ENCODE data around the gene SERPINF2. TPM values are rescaled to one million over a fixed set of nuclear protein-coding genes. Genes with fewer than 3 reads are reported as not detected.
"Not testable (repeated sequence)": the region's sequence is repeated elsewhere in the genome, so short reads cannot be mapped to it uniquely, and the experiment has no call there.

SERPINF2 gene
- total RNA-seq, 1 experiment from 2014 or later, result not detected

DNA sequence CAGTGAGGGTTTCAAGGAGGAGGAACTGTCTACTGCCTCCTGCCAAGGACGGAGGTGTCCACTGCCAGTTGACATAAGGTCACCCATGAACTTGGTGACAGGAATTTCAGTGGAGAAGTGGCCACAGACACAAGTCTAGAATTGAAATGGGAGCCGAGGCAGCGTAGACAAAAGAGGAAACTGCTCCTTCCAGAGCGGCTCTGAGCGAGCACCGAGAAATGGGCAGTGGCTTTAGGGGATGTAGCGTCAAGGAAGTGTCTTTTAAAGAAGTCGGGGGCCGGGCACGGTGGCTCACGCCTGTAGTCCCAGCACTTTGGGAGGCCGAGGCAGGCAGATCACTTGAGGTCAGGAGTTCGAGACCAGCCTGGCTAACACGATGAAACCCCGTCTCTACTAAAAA, 16.1 kb downstream of the SERPINF2 start:
- Histone ChIP-seq H3K9me3 (replicated peaks) (no peaks in the 10 kb centered on the region), H3K27me3 (no peaks in the 10 kb centered on the region), H3K4me3 (no peak overlapping the region), H3K4me1 (peaks cover 4% of the 10 kb centered on the region), H3K27ac (no peak overlapping the region), H3K36me3 (no peaks in the 10 kb centered on the region)
- no peak for DNase-seq

- no peaks in the 10 kb centered on the region for H3K36me3 ChIP-seq
- no peak overlapping the region for H3K4me3 ChIP-seq
- H3K27me3 ChIP-seq, result no peaks in the 10 kb centered on the region
- H3K9me3 ChIP-seq (replicated peaks), result no peaks in the 10 kb centered on the region
- no peak for DNase-seq
- no peak overlapping the region for H3K27ac ChIP-seq
- H3K4me1 ChIP-seq, result peaks cover 9% of the 10 kb centered on the region
Observed at GRCh38 chr17:1759529-1759928, 16.9 kb downstream of the SERPINF2 start.

GRCh38 chr17:1762233-1762900, 19.7 kb downstream of the SERPINF2 start:
- peak; percentile 84 for DNase-seq
- no peaks in the 10 kb centered on the region for H3K27me3 ChIP-seq
- no peaks in the 10 kb centered on the region for H3K9me3 ChIP-seq (replicated peaks)
- peak overlapping the region; percentile 62 for H3K4me3 ChIP-seq
- peak overlapping the region; percentile 90 for H3K27ac ChIP-seq
- H3K4me1 ChIP-seq, result peaks cover 10% of the 10 kb centered on the region
- no peaks in the 10 kb centered on the region; the same call in 1 of the 2 replicates for H3K36me3 ChIP-seq

DNA sequence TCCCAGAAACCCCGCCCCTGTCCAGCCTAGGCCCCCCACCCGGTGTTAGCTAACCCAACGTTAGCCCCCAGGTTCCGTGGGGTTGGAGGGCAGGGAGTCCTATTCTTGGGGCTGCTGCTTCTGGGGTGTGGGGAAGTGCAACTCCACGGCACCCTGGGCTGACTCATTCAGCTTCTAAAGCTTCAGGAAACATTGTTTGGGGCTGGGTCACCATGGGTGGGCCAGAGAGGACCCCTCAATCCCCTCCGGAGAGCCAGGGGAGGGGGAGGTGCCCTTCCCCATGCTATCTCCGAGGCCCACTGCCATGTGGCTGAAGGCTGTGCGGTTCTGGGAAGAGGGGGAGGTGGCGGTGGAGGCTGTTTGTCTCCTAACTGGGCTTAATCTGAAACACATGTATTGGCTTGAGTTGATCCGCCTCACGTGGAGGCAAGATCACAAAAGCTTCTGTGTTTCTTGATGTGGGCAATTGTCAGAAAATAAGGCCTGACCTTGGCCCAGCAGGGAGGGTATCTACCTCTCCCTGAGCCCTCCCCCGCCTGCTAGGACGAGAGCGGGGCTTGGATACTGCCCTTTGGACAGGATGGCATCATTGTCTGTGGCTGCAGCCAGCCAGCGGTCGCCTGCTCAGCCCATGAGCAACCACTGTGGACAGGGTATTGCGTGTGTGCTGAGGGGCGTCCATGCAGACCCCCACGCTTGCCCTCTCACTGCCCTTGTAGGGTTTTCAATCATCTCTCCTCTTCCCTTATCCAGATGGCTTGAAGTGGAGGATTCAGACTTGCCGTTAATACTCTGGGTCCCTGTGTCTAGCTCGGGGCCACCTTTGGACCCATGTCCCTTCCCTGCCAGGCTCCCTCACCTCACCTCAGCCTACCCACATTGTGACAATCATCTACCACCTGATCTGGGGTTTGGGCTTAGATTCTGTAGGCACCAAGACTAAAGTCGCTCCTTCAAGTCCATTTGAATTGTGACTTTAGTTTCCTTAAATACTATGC, 20.5 kb downstream of the SERPINF2 start:
- H3K36me3 ChIP-seq, result no peaks in the 10 kb centered on the region; the same call in 1 of the 2 replicates
- peak overlapping the region; percentile 90 for H3K27ac ChIP-seq
- no peaks in the 10 kb centered on the region for H3K9me3 ChIP-seq (replicated peaks)
- H3K4me3 ChIP-seq, result peak overlapping the region; percentile 62
- peak; percentile 62 to 67 for DNase-seq
- no peaks in the 10 kb centered on the region for H3K27me3 ChIP-seq
- peaks cover 10% of the 10 kb centered on the region for H3K4me1 ChIP-seq

DNA sequence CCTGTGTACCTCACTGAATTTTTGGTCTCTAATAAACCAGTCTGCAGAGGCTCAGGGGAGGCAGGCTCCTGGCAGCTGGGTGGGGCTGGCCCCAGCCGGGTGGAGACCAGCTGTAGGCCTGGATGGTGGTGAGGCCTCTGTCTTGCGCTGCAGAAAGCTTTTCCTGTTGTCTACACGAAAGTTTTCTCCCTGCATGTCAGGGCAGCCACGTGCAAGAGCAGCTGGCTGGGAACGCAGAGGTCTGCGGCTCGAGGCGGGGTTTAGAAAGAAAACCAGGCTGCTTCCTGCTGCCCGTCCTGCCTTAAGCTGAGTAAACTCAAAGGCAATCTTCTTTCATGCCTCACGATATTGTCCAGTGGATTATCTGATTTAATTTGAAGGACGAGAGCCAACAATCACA, 21.6 kb downstream of the SERPINF2 start:
- DNase-seq, result peak; percentile 69 to 75
- Histone ChIP-seq H3K4me1 (peaks cover 10% of the 10 kb centered on the region), H3K4me3 (no peak overlapping the region), H3K36me3 (no peaks in the 10 kb centered on the region; the same call in 1 of the 2 replicates), H3K9me3 (replicated peaks) (no peaks in the 10 kb centered on the region), H3K27ac (peak overlapping the region; percentile 90; the same call in 1 of the 2 replicates), H3K27me3 (no peaks in the 10 kb centered on the region)

GRCh38 chr17:1764705-1765104, 22.0 kb downstream of the SERPINF2 start:
- not testable (repeated sequence) for DNase-seq, H3K27ac ChIP-seq

GRCh38 chr17:1765576-1765975, 22.9 kb downstream of the SERPINF2 start:
- Histone ChIP-seq H3K9me3 (replicated peaks) (no peaks in the 10 kb centered on the region), H3K4me3 (no peak overlapping the region), H3K27me3 (no peaks in the 10 kb centered on the region), H3K36me3 (no peaks in the 10 kb centered on the region; the same call in 1 of the 2 replicates), H3K4me1 (peaks cover 17% of the 10 kb centered on the region), H3K27ac (no peak overlapping the region)
- DNase-seq, result no peak

More at GRCh38 chr17:1764705-1765104, 22.0 kb downstream of the SERPINF2 start:
- not testable (repeated sequence) for H3K4me3 ChIP-seq; H3K27me3 ChIP-seq; H3K9me3 ChIP-seq (replicated peaks); H3K36me3 ChIP-seq
- H3K4me1 ChIP-seq, result peaks cover 12% of the 10 kb centered on the region

DNA sequence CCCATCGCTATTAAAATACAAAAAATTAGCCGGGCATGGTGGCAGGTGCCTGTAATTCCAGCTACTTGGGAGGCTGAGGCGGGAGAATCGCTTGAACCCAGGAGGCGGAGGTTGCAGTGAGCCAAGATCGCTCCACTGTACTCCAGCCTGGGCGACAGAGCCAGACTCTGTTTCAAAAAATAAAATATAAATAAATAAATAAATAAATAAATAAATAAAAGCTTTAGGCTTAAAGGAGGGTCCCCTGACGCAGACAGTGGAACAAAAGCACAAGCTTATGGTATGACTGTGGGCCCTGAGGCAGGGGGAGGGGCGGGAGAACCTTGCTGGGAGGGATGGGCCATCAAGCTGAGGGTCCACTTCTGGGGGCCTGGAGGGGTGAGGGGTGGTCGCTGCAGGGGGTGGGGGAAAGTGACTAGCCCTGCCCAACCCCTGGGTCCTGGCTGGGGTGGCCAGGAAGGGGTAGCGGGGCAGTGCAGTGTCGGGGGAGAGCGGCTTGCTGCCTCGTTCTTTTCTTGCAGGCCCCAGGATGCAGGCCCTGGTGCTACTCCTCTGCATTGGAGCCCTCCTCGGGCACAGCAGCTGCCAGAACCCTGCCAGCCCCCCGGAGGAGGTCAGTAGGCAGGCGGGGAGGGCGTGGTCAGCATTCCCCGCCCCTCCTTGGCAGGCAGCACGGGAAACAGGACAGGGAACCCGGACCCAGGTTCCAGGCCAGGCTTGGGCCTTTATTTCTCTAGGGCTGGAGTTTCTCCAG, 23.9 kb downstream of the SERPINF2 start:
- Histone ChIP-seq H3K27ac (no peak overlapping the region), H3K27me3 (no peaks in the 10 kb centered on the region), H3K4me1 (peaks cover 17% of the 10 kb centered on the region; the same call in 1 of the 2 replicates), H3K4me3 (no peak overlapping the region), H3K9me3 (replicated peaks) (no peaks in the 10 kb centered on the region), H3K36me3 (no peaks in the 10 kb centered on the region; the same call in 1 of the 2 replicates)
- no peak for DNase-seq

DNA sequence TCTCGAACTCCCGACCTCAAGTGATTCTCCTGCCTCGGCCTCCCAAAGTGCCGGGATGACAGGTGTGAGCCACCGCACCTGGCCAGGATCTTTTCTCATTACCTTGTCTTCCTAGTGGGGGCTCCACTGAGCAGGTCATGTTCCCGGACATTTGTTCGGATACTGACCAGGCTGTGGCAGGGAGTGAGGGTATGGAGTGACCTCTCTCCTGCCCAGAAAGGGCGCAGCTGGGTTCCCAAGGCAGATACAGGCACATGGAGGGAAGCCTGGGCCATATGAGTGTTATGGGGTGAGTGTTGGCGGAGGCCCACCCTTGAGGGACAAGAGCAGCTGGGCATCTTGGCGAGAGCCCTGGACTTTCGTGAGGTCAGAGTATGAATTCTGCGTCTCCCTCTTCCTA, 24.7 kb downstream of the SERPINF2 start:
- peak in 1 of 2 experiments; percentile 45 for DNase-seq
- no peaks in the 10 kb centered on the region for H3K27me3 ChIP-seq
- H3K4me3 ChIP-seq, result no peak overlapping the region
- no peak overlapping the region for H3K27ac ChIP-seq
- H3K36me3 ChIP-seq, result peaks cover 5% of the 10 kb centered on the region
- H3K4me1 ChIP-seq, result peaks cover 17% of the 10 kb centered on the region; the same call in 1 of the 2 replicates
- no peaks in the 10 kb centered on the region for H3K9me3 ChIP-seq (replicated peaks)

DNA sequence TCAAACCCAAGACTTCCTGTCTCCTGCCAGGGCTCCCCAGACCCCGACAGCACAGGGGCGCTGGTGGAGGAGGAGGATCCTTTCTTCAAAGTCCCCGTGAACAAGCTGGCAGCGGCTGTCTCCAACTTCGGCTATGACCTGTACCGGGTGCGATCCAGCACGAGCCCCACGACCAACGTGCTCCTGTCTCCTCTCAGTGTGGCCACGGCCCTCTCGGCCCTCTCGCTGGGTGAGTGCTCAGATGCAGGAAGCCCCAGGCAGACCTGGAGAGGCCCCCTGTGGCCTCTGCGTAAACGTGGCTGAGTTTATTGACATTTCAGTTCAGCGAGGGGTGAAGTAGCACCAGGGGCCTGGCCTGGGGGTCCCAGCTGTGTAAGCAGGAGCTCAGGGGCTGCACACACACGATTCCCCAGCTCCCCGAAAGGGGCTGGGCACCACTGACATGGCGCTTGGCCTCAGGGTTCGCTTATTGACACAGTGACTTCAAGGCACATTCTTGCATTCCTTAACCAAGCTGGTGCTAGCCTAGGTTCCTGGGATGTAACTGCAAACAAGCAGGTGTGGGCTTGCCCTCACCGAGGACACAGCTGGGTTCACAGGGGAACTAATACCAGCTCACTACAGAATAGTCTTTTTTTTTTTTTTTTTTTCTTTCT, 27.3 kb downstream of the SERPINF2 start:
- Histone ChIP-seq H3K4me3 (no peak overlapping the region; the same call in 1 of the 2 replicates), H3K9me3 (replicated peaks) (no peaks in the 10 kb centered on the region), H3K36me3 (peaks cover 10% of the 10 kb centered on the region), H3K27ac (peak overlapping the region; percentile 37; the same call in 1 of the 2 replicates), H3K4me1 (peaks cover 7% of the 10 kb centered on the region; the same call in 1 of the 2 replicates), H3K27me3 (no peaks in the 10 kb centered on the region)
- DNase-seq, result peak; percentile 50 to 52

DNA sequence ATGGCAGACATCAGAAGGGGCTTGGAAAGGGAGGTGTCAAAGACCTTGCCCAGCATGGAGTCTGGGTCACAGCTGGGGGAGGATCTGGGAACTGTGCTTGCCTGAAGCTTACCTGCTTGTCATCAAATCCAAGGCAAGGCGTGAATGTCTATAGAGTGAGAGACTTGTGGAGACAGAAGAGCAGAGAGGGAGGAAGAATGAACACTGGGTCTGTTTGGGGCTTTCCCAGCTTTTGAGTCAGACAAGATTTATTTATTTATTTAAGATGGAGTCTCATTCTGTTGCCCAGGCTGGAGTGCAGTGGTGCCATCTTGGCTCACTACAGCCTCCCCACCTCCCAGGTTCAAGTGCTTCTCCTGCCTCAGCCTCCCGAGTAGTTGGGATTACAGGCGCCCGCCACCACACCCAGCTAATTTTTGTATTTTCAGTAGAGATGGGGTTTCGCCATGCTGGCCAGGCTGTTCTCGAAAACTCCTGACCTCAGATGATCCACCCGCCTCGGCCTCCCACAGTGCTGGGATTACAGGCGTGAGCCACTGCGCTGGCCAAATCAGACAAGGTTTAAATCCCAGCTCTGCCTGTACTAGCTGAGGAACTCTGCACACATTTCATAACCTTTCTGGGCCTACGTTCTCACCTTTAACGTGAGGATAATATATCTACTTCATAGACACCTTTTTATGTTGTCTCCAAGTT, 30.5 kb downstream of the SERPINF2 start:
- not testable (repeated sequence) for H3K9me3 ChIP-seq (replicated peaks); H3K4me1 ChIP-seq; H3K4me3 ChIP-seq; H3K27me3 ChIP-seq; DNase-seq; H3K27ac ChIP-seq
- H3K36me3 ChIP-seq, result peaks cover 27% of the 10 kb centered on the region

DNA sequence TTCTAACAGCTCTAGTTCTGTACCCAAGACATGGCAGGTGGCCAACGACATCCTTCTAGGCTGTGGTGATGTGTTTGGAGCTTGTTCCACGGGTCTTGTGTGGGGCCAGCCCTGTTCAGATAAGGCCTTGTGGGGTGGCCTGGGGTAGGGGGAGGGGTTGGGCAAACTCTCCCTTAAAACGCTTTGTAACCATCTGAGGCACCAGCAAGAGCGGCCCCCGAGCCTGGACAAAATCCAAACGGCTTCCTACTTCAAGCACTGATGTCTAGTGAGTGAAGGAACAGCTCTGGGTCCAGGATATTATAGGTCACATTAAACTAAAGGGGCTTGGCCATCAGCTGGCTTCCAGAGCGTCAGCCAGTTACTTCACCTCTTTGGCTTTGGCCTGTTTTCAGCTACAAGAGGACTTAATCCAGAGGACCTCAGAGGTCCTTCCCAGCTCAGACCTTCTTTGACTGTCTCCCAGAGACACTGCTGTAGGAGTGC, 31.1 kb downstream of the SERPINF2 start:
- DNase-seq, result no peak
- peaks cover 32% of the 10 kb centered on the region for H3K36me3 ChIP-seq
- peaks cover 7% of the 10 kb centered on the region; the same call in 1 of the 2 replicates for H3K4me1 ChIP-seq
- no peaks in the 10 kb centered on the region for H3K9me3 ChIP-seq (replicated peaks)
- no peaks in the 10 kb centered on the region for H3K27me3 ChIP-seq
- H3K27ac ChIP-seq, result no peak overlapping the region
- no peak overlapping the region for H3K4me3 ChIP-seq

GRCh38 chr17:1774390-1775176, 31.9 kb downstream of the SERPINF2 start:
- Histone ChIP-seq H3K27me3 (no peaks in the 10 kb centered on the region), H3K4me3 (no peak overlapping the region), H3K4me1 (peaks cover 10% of the 10 kb centered on the region), H3K27ac (no peak overlapping the region), H3K9me3 (replicated peaks) (no peaks in the 10 kb centered on the region), H3K36me3 (peaks cover 32% of the 10 kb centered on the region)
- no peak for DNase-seq

All from SJCRH30 (cell line).